Measurements from ENCODE around the gene INIP. TPM values are rescaled to one million over a fixed set of nuclear protein-coding genes. Genes with fewer than 3 reads are reported as not detected.

The INIP gene
- total and polyA plus RNA-seq, 2 of the 13 experiments (the other 11 are each of a cell fraction or from before 2014, with no cell fraction given), result 13.6 to 28.6 TPM

DNA sequence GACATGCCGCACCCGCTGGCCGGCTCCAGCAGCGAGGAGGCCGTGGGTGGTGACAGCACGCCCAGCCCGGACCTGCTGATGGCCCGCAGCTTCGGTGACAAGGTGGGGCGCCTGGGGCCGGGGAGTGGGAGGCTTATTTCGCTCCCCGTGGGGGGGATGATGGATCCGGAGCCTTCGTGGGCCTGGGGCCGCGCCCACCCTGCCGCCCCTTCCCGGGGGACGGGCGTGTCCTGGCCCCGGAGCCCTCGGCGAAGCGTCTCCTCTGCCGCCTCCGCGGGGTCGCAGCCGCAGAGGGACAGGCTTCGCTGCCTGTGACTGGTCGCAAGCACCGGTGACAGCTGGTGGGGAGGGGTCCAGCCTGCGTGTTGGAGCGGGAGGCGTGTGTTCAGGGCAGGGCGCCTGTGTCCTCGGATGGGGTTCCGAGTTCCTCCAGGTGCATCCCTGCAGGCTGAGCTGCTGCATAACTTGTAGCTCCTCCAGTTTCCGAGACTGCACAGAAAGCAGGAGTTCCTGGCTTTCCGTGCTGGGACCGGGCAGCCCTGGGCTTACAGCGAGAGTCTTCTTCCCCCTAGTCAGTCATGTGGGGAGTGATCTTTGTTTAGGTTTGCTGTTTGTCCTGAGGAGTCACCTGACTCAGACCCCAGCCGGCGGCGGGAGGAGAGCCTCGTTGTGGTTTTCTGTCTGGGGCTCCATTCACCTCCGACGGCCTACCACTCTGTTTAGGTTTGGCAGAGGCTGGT lies 33.3 kb upstream of the INIP start (continued):
- TF ChIP-seq DZIP1 (CRISPR knock-in tag; IDR thresholded peaks at IDR 0.05), result 0 out of 2 replicates have a peak, but pooled peaks have one; percentile 66
- TF ChIP-seq, protein P1, sequence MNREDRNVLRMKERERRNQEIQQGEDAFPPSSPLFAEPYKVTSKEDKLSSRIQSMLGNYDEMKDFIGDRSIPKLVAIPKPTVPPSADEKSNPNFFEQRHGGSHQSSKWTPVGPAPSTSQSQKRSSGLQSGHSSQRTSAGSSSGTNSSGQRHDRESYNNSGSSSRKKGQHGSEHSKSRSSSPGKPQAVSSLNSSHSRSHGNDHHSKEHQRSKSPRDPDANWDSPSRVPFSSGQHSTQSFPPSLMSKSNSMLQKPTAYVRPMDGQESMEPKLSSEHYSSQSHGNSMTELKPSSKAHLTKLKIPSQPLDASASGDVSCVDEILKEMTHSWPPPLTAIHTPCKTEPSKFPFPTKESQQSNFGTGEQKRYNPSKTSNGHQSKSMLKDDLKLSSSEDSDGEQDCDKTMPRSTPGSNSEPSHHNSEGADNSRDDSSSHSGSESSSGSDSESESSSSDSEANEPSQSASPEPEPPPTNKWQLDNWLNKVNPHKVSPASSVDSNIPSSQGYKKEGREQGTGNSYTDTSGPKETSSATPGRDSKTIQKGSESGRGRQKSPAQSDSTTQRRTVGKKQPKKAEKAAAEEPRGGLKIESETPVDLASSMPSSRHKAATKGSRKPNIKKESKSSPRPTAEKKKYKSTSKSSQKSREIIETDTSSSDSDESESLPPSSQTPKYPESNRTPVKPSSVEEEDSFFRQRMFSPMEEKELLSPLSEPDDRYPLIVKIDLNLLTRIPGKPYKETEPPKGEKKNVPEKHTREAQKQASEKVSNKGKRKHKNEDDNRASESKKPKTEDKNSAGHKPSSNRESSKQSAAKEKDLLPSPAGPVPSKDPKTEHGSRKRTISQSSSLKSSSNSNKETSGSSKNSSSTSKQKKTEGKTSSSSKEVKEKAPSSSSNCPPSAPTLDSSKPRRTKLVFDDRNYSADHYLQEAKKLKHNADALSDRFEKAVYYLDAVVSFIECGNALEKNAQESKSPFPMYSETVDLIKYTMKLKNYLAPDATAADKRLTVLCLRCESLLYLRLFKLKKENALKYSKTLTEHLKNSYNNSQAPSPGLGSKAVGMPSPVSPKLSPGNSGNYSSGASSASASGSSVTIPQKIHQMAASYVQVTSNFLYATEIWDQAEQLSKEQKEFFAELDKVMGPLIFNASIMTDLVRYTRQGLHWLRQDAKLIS (CRISPR knock-in tag; IDR thresholded peaks at IDR 0.05), result no peak
- no peak for TF ChIP-seq EED (CRISPR knock-in tag; IDR thresholded peaks at IDR 0.05)
- TF ChIP-seq, protein P2, sequence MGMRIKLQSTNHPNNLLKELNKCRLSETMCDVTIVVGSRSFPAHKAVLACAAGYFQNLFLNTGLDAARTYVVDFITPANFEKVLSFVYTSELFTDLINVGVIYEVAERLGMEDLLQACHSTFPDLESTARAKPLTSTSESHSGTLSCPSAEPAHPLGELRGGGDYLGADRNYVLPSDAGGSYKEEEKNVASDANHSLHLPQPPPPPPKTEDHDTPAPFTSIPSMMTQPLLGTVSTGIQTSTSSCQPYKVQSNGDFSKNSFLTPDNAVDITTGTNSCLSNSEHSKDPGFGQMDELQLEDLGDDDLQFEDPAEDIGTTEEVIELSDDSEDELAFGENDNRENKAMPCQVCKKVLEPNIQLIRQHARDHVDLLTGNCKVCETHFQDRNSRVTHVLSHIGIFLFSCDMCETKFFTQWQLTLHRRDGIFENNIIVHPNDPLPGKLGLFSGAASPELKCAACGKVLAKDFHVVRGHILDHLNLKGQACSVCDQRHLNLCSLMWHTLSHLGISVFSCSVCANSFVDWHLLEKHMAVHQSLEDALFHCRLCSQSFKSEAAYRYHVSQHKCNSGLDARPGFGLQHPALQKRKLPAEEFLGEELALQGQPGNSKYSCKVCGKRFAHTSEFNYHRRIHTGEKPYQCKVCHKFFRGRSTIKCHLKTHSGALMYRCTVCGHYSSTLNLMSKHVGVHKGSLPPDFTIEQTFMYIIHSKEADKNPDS (CRISPR knock-in tag; IDR thresholded peaks at IDR 0.05), result peak; percentile 39; the same call in 1 of the 2 replicates
- no peak for TF ChIP-seq NFIB (CRISPR knock-in tag; IDR thresholded peaks at IDR 0.05; ENCODE audit: borderline replicate concordance)
- TF ChIP-seq ZNF292 (CRISPR knock-in tag; IDR thresholded peaks at IDR 0.05; ENCODE audit: borderline replicate concordance, low read depth), result peak; percentile 40; the same call in 1 of the 2 replicates
- TF ChIP-seq SP2 (CRISPR knock-in tag; IDR thresholded peaks at IDR 0.05), result peak; percentile 50; the same call in 1 of the 2 replicates
- no peak for TF ChIP-seq LCORL (IDR thresholded peaks at IDR 0.05)
- peak; percentile 77 for TF ChIP-seq LCORL (CRISPR knock-in tag; IDR thresholded peaks at IDR 0.05)
- no peak for TF ChIP-seq ZNF205 (CRISPR knock-in tag; IDR thresholded peaks at IDR 0.05)
- TF ChIP-seq ZIK1 (CRISPR knock-in tag; IDR thresholded peaks at IDR 0.05; ENCODE audit: borderline replicate concordance, low read depth), result peak; percentile 30; the same call in 1 of the 2 replicates
- TF ChIP-seq ZNF777 (CRISPR knock-in tag; IDR thresholded peaks at IDR 0.05), result peak; percentile 79
- TF ChIP-seq POLR2A (IDR thresholded peaks at IDR 0.05; ENCODE audit: insufficient read depth in 1 of 2, low read depth in 2 of 2, low read length in 2 of 2), result peak; percentile 37 to 73; a peak in 1 of 4 replicates
- TF ChIP-seq ZBTB20 (CRISPR knock-in tag; IDR thresholded peaks at IDR 0.05; ENCODE audit: borderline replicate concordance, low read depth), result 0 out of 2 replicates have a peak, but pooled peaks have one; percentile 17
- no peak for TF ChIP-seq FOXA1 (IDR thresholded peaks at IDR 0.05)
- TF ChIP-seq FOXA1 (CRISPR knock-in tag; IDR thresholded peaks at IDR 0.05), result peak; percentile 26; the same call in 1 of the 2 replicates
- no peak for TF ChIP-seq PRMT3 (CRISPR knock-in tag; IDR thresholded peaks at IDR 0.05; ENCODE audit: borderline replicate concordance, low read depth)
- 0 out of 2 replicates have a peak, but pooled peaks have one; percentile 36 for TF ChIP-seq DMAP1 (CRISPR knock-in tag; IDR thresholded peaks at IDR 0.05)
- TF ChIP-seq SP4 (CRISPR knock-in tag; IDR thresholded peaks at IDR 0.05), result no peak
- TF ChIP-seq ZFYVE20 (CRISPR knock-in tag; IDR thresholded peaks at IDR 0.05; ENCODE audit: borderline replicate concordance, low read depth), result no peak
- TF ChIP-seq ZNF329 (CRISPR knock-in tag; IDR thresholded peaks at IDR 0.05; ENCODE audit: low read depth), result 0 out of 2 replicates have a peak, but pooled peaks have one; percentile 50
- no peak for TF ChIP-seq ZNF703 (CRISPR knock-in tag; IDR thresholded peaks at IDR 0.05; ENCODE audit: borderline replicate concordance)
